Epithelial cell of prostate (primary cell): Measurements from ENCODE around the gene PDE4B.
A peak's percentile ranks its signal among the peaks of the same experiment; 100 is the strongest.
"Not testable (repeated sequence)": the region's sequence is repeated elsewhere in the genome, so short reads cannot be mapped to it uniquely, and the experiment has no call there.

Experiments
- DNase-seq: peaks from one replicate; pipeline ENCODE4 v3.0.0-alpha.2; 2011; ENCODE audit warnings: low read depth, low spot score
- H3K27ac ChIP-seq: fragments of 450-650 bp; 2 replicates; pipeline ENCODE4 v1.5.1; 2017; ENCODE audit warnings: mild to moderate bottlenecking

PDE4B gene

GRCh38 chr1:65872301-65872700, 79.6 kb downstream of the PDE4B start:
- DNase-seq = no peak
- H3K27ac ChIP-seq = no peak overlapping the region

DNA sequence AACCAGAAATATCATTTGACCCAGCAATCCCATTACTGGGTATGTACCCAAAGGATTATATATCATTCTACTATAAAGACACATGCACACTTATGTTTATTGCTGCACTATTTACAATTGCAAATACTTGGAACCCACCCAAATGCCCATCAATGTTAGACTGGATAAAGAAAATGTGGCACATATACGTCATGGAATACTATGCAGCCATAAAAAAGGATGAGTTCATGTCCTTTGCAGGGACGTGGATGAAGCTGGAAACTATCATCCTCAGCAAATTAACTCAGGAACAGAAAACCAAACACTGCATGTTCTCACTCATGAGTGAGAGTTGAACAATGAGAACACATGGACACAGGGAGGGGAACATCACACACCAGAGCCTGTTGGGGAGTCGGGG, 85.6 kb downstream of the PDE4B start:
- DNase-seq, H3K27ac ChIP-seq: not testable (repeated sequence)

GRCh38 chr1:65880611-65881010, 87.9 kb downstream of the PDE4B start:
- no peak overlapping the region for H3K27ac ChIP-seq
- no peak for DNase-seq

DNA sequence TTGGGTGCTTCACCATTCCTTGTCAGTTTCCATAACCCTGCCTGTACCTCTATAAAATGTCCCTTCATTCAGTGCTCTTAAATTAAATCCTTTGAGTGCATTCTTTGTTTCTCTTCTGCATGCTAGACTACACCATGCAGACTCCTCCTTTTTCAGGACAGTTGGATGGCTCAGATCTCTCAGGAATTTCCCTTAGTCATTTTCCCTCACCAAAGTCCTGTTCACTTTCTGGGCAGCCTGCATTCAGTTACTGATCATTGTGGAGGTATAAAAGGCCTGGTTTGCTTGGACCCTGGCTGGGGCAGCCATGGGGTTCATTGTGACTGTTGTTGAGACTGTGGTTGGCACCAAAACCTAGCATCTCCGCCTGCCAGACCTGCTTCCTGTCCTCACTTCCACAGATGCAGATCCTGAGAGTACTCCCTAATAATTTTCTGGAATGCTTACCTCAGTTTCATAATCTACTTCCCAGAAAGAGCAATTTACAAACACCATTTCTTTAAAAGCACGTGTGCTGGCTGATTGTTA, 88.4 kb downstream of the PDE4B start:
- no peak for DNase-seq
- H3K27ac ChIP-seq = no peak overlapping the region

GRCh38 chr1:65882076-65882475, 89.4 kb downstream of the PDE4B start:
- no peak for DNase-seq
- no peak overlapping the region for H3K27ac ChIP-seq

DNA sequence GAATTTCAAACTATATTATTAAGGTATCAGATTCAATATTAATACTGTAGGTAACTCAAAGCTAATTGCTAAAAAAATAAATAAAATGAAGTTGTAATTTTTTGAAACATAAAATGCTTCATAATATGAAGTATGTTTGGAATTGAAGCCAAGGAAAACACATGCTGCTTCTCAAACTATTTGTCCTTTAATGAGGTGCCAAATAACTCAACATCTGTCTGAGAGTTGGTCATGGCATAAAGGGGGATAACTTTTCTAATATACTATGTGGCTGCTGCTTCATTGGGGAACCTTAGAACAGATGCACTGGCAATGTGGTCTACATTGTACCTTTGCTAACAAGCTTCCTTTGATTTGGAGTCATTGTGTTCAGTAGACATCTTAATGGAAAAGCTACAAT, 96.7 kb downstream of the PDE4B start:
- H3K27ac ChIP-seq = no peak overlapping the region
- DNase-seq = no peak

GRCh38 chr1:65890201-65890843, 97.6 kb downstream of the PDE4B start:
- no peak for DNase-seq
- H3K27ac ChIP-seq = no peak overlapping the region

DNA sequence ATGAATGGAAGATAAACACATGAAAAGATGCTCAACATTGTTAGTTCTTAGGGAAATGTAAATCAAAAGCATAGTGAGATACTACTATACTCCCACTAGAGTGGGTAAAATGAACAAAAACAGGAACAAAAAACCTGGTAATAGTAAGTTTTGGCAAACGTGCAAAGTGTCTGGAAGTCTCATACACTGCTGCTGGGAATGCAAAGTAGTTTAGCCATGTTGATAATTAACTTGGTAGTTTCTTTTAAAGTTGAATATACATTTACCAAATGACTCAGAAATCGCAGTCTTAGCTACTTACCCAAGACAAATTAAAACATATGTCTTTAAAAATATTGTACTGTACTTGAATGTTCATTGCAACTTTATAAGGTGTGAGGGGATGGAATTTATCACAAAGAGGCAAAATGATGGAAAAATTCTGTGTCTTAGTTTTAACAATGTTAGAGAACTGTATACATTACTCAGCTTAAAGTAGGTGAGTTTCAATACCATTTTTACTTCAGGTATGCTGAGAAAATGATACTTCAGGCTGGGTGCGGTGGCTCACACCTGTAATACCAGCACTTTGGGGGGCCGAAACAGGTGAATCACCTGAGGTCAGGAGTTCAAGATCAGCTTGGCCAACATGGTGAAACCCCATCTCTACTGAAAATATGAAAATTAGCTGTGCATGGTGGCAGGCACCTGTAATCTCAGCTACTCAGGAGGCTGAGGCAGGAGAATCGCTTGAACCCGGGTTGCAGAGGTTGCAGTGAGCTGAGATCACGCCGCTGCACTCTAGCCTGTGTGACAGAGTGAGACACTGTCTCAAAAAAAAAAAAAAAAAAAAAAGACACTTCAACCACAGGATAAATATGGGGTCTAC, 102.3 kb downstream of the PDE4B start:
- no peak for DNase-seq
- H3K27ac ChIP-seq = no peak overlapping the region

DNA sequence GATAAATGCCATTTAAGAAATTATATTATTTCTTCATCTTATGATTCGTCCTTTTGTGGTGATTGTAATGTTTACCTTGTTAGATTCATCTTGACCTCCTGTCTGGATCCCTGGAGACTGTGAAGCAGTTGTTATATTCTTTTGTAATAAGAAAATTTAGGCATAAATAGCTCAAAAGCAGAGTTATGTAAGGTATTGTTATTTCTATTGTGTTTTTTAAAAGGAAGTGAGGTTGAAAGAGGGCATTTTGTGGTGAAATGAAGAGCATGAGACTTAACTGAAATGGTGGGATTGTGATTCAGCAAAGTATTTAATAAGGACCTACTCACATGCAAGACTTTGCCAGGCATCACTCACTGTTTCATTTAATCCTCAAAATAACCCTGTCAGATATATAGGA, 104.0 kb downstream of the PDE4B start:
- no peak for DNase-seq
- no peak overlapping the region for H3K27ac ChIP-seq

DNA sequence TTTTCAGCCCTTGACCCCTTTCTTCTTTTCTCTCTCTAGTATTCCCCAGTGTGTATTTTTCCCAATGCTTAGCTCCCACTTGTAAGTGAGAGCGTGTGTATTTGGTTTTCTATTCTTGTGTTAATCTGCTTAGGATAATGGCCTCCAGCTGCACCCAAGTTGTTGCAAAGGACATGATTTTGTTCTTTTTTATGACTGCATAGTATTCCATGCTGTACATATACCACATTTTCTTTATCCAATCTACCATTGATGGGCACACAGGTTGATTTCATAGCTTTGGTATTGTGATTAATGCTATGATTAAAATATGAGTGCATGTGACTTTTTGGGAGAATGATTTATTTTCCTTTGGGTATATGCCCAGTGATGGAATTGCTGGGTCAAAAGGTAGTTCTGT, 104.8 kb downstream of the PDE4B start:
- H3K27ac ChIP-seq = no peak overlapping the region
- DNase-seq = no peak

- no peak for DNase-seq
- H3K27ac ChIP-seq = no peak overlapping the region
These were observed 112.0 kb downstream of the PDE4B start for GRCh38 chr1:65904681-65905083.

- DNase-seq = no peak
- no peak overlapping the region for H3K27ac ChIP-seq
These were observed 117.7 kb downstream of the PDE4B start for GRCh38 chr1:65910432-65910831.

DNA sequence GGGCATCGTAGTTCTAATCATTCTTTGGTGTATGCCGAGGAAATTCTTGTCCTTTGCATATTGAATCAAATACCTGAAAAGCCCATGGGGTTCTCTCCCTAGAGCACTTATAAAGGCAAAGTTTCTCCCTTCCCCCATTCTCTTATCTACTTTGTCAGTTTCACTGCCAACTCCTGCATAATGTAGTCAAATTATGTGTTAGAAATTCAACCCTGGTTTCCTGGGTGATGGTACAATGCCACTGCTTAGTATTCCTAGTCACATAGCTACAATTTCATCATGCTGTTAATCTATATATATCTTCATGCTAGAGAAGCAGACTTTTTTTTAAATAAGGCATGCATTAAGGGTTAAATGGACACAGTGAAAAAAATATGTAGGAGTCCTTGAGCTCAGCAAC, 119.0 kb downstream of the PDE4B start:
- DNase-seq = no peak
- H3K27ac ChIP-seq = no peak overlapping the region

DNA sequence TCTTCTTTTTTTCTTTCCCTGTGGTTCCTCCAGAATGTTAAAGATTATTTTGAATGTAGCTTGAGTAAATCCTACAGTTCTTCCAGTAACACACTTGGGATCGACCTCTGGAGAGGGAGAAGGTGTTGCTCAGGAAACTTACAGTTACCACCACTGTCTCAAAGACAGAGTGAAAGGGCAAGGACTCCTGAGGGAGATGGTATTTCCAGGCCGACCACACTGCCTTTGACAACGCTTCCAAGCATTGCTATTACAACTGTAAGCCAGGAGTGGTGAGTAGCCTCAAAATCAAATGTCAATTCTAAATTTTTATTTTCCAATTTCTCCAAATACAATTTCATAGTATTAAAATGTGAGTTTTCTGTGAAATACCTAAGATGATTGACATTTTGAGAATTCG, 125.9 kb downstream of the PDE4B start:
- H3K27ac ChIP-seq = no peak overlapping the region
- no peak for DNase-seq

DNA sequence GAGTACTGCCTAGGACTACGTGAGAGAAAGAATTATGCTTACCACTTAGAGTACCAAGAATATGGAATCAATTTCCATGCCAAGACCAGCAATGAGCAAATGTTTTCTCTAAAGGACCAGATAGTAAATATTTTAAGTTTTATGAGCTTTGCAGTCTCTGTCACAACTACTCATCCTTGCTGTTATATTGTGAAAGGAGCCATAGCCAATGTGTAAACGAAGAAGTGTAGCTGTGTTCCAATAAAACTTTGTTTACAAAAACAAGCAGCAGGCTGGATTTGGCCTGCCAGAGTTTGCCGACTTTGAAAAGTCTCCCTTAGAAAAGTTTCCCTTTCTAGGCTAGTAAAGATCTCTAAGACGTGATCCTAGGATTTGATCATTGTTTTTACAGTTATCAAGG, 128.8 kb downstream of the PDE4B start:
- H3K27ac ChIP-seq = no peak overlapping the region
- no peak for DNase-seq

DNA sequence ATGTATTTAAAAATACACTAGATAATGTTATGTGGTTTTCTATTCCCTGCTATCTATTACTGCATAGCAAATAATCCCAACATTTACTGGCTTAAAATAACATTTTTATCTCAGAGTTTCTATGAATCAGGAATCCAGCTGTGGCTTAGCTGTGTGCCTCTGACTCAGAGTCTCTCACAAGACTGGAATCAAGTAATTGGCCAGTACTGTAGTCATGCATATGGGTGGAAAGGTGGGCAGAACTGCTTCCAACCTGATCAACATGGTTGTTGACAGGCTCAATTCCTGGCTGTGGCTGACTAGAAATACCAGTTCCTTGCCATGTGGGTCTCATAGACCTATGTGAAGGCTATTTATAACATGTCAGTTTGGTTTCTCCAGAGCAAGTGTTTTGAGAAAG, 131.8 kb downstream of the PDE4B start:
- DNase-seq = peak; percentile 65
- H3K27ac ChIP-seq = no peak overlapping the region

- DNase-seq = no peak
- H3K27ac ChIP-seq = no peak overlapping the region
These were observed 145.8 kb downstream of the PDE4B start for GRCh38 chr1:65938506-65938905.

DNA sequence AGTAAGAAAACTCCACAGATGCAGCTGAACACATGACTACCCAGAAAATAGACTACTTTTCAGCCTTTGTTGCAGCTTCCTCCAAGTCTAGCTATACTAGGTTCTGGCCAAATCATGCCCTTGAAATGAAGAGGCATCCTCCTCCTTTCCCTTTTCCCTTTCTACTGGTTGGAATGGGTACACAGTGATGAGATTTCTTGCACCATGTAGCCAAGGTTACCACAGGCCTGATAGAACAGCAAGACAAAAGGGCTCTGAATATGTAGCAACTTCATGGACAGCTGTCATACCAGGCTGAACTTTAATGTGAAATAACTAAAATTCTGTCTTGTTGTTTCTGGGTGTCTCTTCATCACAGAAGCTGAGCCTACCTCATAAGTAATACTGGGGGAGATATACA, 146.5 kb downstream of the PDE4B start:
- DNase-seq = no peak

GRCh38 chr1:65939636-65940035, 146.9 kb downstream of the PDE4B start:
- DNase-seq = no peak
- no peak overlapping the region for H3K27ac ChIP-seq

More for the DNA sequence above, 146.5 kb downstream of the PDE4B start:
- H3K27ac ChIP-seq = no peak overlapping the region

GRCh38 chr1:65940126-65940525, 147.4 kb downstream of the PDE4B start:
- no peak overlapping the region for H3K27ac ChIP-seq
- DNase-seq = no peak

- DNase-seq = no peak
- no peak overlapping the region for H3K27ac ChIP-seq
These were observed 149.8 kb downstream of the PDE4B start for GRCh38 chr1:65942476-65942875.

DNA sequence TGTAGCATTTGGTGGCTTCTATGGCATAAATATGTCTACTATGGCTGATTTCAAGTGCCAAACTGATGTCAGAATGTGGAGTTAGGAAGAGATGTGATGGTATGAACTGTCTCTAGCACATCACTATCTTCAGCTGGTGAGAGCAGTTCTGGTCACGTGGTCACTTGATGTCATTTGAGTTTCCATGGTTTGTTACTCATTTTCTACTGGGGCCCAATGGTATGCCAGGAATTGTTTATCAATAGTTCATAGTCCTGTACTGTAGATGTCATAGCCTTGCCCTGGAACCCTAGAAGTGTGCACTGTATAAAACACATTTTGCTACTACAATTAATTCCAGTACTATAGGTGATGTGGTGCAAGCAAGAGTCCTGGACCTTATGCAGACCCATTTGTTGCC, 153.7 kb downstream of the PDE4B start:
- no peak for DNase-seq
- no peak overlapping the region for H3K27ac ChIP-seq
